ENCODE measurements around the gene AGBL1.

Gene AGBL1

DNA sequence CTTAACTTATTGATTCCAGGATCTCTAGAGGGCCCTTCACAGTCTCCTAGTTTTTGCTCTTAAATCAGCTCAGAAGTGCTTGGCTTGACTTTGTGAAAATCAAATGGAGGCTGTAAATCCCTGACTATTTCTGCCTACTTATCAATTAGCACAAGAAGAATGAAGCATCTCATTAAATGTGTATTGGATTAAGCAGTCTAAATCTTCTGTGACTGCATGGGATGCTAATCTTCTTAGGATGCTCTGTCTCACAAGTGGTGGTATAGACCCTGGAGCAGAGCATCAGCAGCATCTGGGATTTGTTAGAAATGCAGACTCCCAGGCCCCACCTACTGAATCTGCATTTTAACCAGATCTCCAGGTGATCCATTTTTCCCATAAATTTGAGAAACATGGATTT, 488.7 kb downstream of the AGBL1 start:
- TF ChIP-seq, protein P1, sequence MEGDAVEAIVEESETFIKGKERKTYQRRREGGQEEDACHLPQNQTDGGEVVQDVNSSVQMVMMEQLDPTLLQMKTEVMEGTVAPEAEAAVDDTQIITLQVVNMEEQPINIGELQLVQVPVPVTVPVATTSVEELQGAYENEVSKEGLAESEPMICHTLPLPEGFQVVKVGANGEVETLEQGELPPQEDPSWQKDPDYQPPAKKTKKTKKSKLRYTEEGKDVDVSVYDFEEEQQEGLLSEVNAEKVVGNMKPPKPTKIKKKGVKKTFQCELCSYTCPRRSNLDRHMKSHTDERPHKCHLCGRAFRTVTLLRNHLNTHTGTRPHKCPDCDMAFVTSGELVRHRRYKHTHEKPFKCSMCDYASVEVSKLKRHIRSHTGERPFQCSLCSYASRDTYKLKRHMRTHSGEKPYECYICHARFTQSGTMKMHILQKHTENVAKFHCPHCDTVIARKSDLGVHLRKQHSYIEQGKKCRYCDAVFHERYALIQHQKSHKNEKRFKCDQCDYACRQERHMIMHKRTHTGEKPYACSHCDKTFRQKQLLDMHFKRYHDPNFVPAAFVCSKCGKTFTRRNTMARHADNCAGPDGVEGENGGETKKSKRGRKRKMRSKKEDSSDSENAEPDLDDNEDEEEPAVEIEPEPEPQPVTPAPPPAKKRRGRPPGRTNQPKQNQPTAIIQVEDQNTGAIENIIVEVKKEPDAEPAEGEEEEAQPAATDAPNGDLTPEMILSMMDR (IDR thresholded peaks at IDR 0.05; ENCODE audit: control insufficient read depth, insufficient read depth, low read depth, low read length, missing control alignments): no peak
- no peak for DNase-seq (ENCODE audit: low read depth)
- H3K4me3 ChIP-seq (ENCODE audit: control insufficient read depth, low read depth, low read length): no peak overlapping the region

GRCh38 chr15:86570738-86571137, 491.1 kb downstream of the AGBL1 start:
- no peak for DNase-seq (ENCODE audit: low read depth)
- H3K4me3 ChIP-seq (ENCODE audit: control insufficient read depth, low read depth, low read length): no peak overlapping the region
- TF ChIP-seq, protein P1 (IDR thresholded peaks at IDR 0.05; ENCODE audit: control insufficient read depth, insufficient read depth, low read depth, low read length, missing control alignments): no peak

- no peak for DNase-seq (ENCODE audit: low read depth)
- H3K4me3 ChIP-seq (ENCODE audit: control insufficient read depth, low read depth, low read length): no peak overlapping the region
Measured at GRCh38 chr15:86571873-86572272, 492.2 kb downstream of the AGBL1 start.

DNA sequence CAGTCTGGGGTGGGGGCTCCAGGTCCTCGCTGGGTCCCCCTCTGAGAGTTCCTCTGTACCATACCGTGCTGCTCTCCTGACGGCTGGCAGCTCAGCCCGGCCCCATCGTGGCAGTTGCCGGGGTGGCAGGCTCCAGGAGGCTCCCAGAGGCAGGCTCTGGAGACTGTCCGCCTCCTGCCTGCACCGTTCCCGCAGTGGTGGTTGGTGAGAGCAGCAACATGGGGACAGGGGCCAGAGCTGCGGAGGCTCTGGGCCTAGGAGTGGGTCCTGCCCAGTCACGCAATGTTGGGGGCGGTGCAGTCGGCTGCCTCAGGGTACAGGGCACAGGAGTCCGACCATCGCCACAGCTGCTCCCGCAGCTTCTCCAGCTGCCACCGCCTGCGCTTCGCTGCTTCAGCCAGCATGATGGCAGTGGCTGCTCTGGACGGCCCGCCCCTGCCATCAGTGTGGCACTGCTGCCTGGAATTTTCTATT, 492.7 kb downstream of the AGBL1 start:
- TF ChIP-seq, protein P1 (IDR thresholded peaks at IDR 0.05; ENCODE audit: control insufficient read depth, insufficient read depth, low read depth, low read length, missing control alignments): no peak
- DNase-seq (ENCODE audit: low read depth): no peak
- H3K4me3 ChIP-seq (ENCODE audit: control insufficient read depth, low read depth, low read length): no peak overlapping the region

More at GRCh38 chr15:86571873-86572272, 492.2 kb downstream of the AGBL1 start:
- TF ChIP-seq, protein P1 (IDR thresholded peaks at IDR 0.05; ENCODE audit: control insufficient read depth, insufficient read depth, low read depth, low read length, missing control alignments): no peak

- TF ChIP-seq, protein P1 (IDR thresholded peaks at IDR 0.05; ENCODE audit: control insufficient read depth, insufficient read depth, low read depth, low read length, missing control alignments): no peak
Measured at GRCh38 chr15:86573476-86573875, 493.8 kb downstream of the AGBL1 start.

DNA sequence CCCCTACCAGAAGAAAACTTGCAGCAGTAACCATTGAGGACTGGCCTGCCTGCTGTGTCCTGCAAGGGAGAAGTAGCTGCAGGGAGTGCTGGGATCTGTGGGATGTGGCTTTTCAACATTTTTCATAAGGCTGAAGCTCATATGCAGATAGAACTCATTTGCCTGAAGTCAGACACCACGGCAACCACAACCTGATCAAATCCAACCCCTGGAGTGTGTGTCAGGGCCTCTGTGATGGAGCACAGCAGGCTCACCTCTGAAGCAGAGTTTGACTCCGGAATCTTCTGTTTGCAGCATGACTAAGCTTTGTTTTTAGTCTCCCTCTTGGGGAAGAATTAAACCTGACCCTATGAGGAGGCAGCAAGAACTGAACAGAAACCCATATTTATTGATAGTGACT, 508.7 kb downstream of the AGBL1 start:
- TF ChIP-seq, protein P1 (IDR thresholded peaks at IDR 0.05; ENCODE audit: control insufficient read depth, insufficient read depth, low read depth, low read length, missing control alignments): no peak
- no peak overlapping the region for H3K4me3 ChIP-seq (ENCODE audit: control insufficient read depth, low read depth, low read length)
- DNase-seq (ENCODE audit: low read depth): no peak

More at GRCh38 chr15:86573476-86573875, 493.8 kb downstream of the AGBL1 start:
- no peak for DNase-seq (ENCODE audit: low read depth)
- no peak overlapping the region for H3K4me3 ChIP-seq (ENCODE audit: control insufficient read depth, low read depth, low read length)

- TF ChIP-seq, protein P1 (IDR thresholded peaks at IDR 0.05; ENCODE audit: control insufficient read depth, insufficient read depth, low read depth, low read length, missing control alignments): no peak
- DNase-seq (ENCODE audit: low read depth): no peak
- H3K4me3 ChIP-seq (ENCODE audit: control insufficient read depth, low read depth, low read length): no peak overlapping the region
Measured at GRCh38 chr15:86590461-86590860, 510.8 kb downstream of the AGBL1 start.

Measured in AG09309 (cell line).